Calu3 (cell line): ENCODE measurements around the gene MSMP. TPM values are rescaled to one million over a fixed set of nuclear protein-coding genes. Genes with fewer than 3 reads are reported as not detected.

Experiments
- BruUV-seq: library from RNA; stranded (reverse); fragments of 400-500 nt; replicated peaks from 2 replicates; lab custom pipeline; 2021; lab: Mats Ljungman, UMichigan
- CTCF ChIA-PET: fragments of 300-600 bp; sonication (Branson Sonifier 250); formaldehyde crosslinking; loops from one replicate; lab custom pipeline; 2022; ENCODE audit warnings: antibody characterized with exemption; lab: Charles Lee
- DNase-seq: peaks from one replicate; pipeline ENCODE4 v3.0.0; 2022
- H3K27ac Mint-ChIP-seq: one replicate; pipeline ENCODE4 v1.8.0; 2022; ENCODE audit warnings: mixed read lengths; ENCODE audit not compliant: unreplicated experiment
- H3K27me3 Mint-ChIP-seq: one replicate; pipeline ENCODE4 v1.8.0; 2022; ENCODE audit warnings: mixed read lengths; ENCODE audit not compliant: unreplicated experiment
- H3K36me3 Mint-ChIP-seq: one replicate; pipeline ENCODE4 v1.8.0; 2022; ENCODE audit warnings: mild to moderate bottlenecking, moderate library complexity, mixed read lengths; ENCODE audit not compliant: insufficient read depth, unreplicated experiment
- H3K4me1 Mint-ChIP-seq: one replicate; pipeline ENCODE4 v1.8.0; 2022; ENCODE audit warnings: mild to moderate bottlenecking, low read depth, mixed read lengths; ENCODE audit not compliant: unreplicated experiment
- H3K4me3 Mint-ChIP-seq: one replicate; pipeline ENCODE4 v1.8.0; 2022; ENCODE audit warnings: mild to moderate bottlenecking, low read depth, moderate library complexity, mixed read lengths; ENCODE audit not compliant: unreplicated experiment
- H3K9me3 Mint-ChIP-seq: one replicate; pipeline ENCODE4 v1.8.0; 2022; ENCODE audit warnings: low read depth, mixed read lengths; ENCODE audit not compliant: unreplicated experiment
- CTCF ChIP-seq: fragments of 200-600 bp; IDR thresholded peaks from one replicate; pipeline ENCODE4 v1.8.0; 2022; ENCODE audit warnings: antibody characterized with exemption; ENCODE audit not compliant: unreplicated experiment
- intact Hi-C: fragments of 100-400 bp; cut with micrococcal nuclease; formaldehyde crosslinking; loops from one replicate; pipeline ENCODE4 v1.10.0; 2022; ENCODE audit not compliant: unreplicated experiment
- total RNA-seq: library from RNA; stranded (reverse); gene quantifications from 2 replicates; pipeline ENCODE4 v1.2.3, GENCODE V29; 2022

Gene MSMP
- total RNA-seq, 1 experiment from 2014 or later, result not detected

- peaks cover 7% of the 10 kb centered on the region for H3K4me1 Mint-ChIP-seq
- no TSS peak for BruUV-seq
- no peaks in the 10 kb centered on the region for H3K27me3 Mint-ChIP-seq
- H3K27ac Mint-ChIP-seq, result no peak overlapping the region
- no peaks in the 10 kb centered on the region for H3K9me3 Mint-ChIP-seq
- CTCF ChIA-PET, result no interaction called here
- H3K36me3 Mint-ChIP-seq, result peaks cover 4% of the 10 kb centered on the region
- H3K4me3 Mint-ChIP-seq, result no peak overlapping the region
- intact Hi-C loops, result no loop called here
- TF ChIP-seq CTCF, result no peak
- no peak for DNase-seq
These were observed 17.0 kb upstream of the MSMP start for GRCh38 chr9:35771075-35771433.

- no peaks in the 10 kb centered on the region for H3K9me3 Mint-ChIP-seq
- TF ChIP-seq CTCF, result no peak
- no peaks in the 10 kb centered on the region for H3K27me3 Mint-ChIP-seq
- BruUV-seq, result no TSS peak
- H3K27ac Mint-ChIP-seq, result no peak overlapping the region
- peaks cover 1% of the 10 kb centered on the region for H3K4me1 Mint-ChIP-seq
- CTCF ChIA-PET, result no interaction called here
- no peak overlapping the region for H3K4me3 Mint-ChIP-seq
- H3K36me3 Mint-ChIP-seq, result no peaks in the 10 kb centered on the region
- intact Hi-C loops, result no loop called here
- DNase-seq, result no peak
These were observed 15.7 kb upstream of the MSMP start for GRCh38 chr9:35769763-35770162.

- TF ChIP-seq CTCF, result no peak
- CTCF ChIA-PET, result no interaction called here
- no peak overlapping the region for H3K27ac Mint-ChIP-seq
- no peaks in the 10 kb centered on the region for H3K4me1 Mint-ChIP-seq
- intact Hi-C loops, result no loop called here
- no peaks in the 10 kb centered on the region for H3K27me3 Mint-ChIP-seq
- H3K36me3 Mint-ChIP-seq, result no peaks in the 10 kb centered on the region
- H3K4me3 Mint-ChIP-seq, result no peak overlapping the region
- no TSS peak for BruUV-seq
- DNase-seq, result no peak
- H3K9me3 Mint-ChIP-seq, result no peaks in the 10 kb centered on the region
These were observed 13.4 kb upstream of the MSMP start for GRCh38 chr9:35767458-35767857.

GRCh38 chr9:35766997-35767396 is 12.9 kb upstream of the MSMP start:
- BruUV-seq, result no TSS peak
- no peak overlapping the region for H3K4me3 Mint-ChIP-seq
- intact Hi-C loops, result no loop called here
- peaks cover 3% of the 10 kb centered on the region for H3K4me1 Mint-ChIP-seq
- peaks cover 1% of the 10 kb centered on the region for H3K36me3 Mint-ChIP-seq
- DNase-seq, result no peak
- no peaks in the 10 kb centered on the region for H3K27me3 Mint-ChIP-seq
- CTCF ChIA-PET, result no interaction called here
- no peak overlapping the region for H3K27ac Mint-ChIP-seq
- H3K9me3 Mint-ChIP-seq, result no peaks in the 10 kb centered on the region
- TF ChIP-seq CTCF, result no peak
